IMR-90 (cell line): ENCODE measurements around the gene BIK. TPM values are rescaled to one million over a fixed set of nuclear protein-coding genes. Genes with fewer than 3 reads are reported as not detected.

Experiments used
- ATAC-seq: fragments of 200-7000 bp; cut with Tn5 transposase; 2 replicates; pipeline ENCODE4 v1.9.1; 2020; ENCODE audit warnings: low read depth, mild to moderate bottlenecking, moderate library complexity
- BruUV-seq: library from RNA; stranded (reverse); fragments of 400-500 nt; replicated peaks from 2 replicates; lab custom pipeline; 2021; lab: Mats Ljungman, UMichigan
- CTCF ChIA-PET: fragments of 300-600 bp; formaldehyde crosslinking; extraction: SDS; loops from one replicate; lab custom pipeline; 2021; ENCODE audit warnings: antibody characterized with exemption; lab: Yijun Ruan, JAX
- POLR2A ChIA-PET: fragments of 300-600 bp; sonication (Branson Sonifier 250); formaldehyde crosslinking; loops from one replicate; lab custom pipeline; 2022; ENCODE audit warnings: antibody characterized with exemption; ENCODE audit not compliant: unreplicated experiment; lab: Charles Lee
- DNase-seq: peaks from one replicate; pipeline ENCODE4 v3.0.0; 2013
- H2AFZ ChIP-seq: replicated peaks from 2 replicates; pipeline ENCODE3; 2013; ENCODE audit warnings: low read length, mild to moderate bottlenecking; ENCODE audit not compliant: poor library complexity
- H2AK5ac ChIP-seq: 2 replicates; pipeline ENCODE4 v1.6.1; 2013; ENCODE audit warnings: low read depth, low read length, inconsistent platforms
- H2AK9ac ChIP-seq: replicated peaks from 2 replicates; pipeline ENCODE3; 2013; ENCODE audit warnings: mild to moderate bottlenecking, low read depth, low read length, moderate library complexity; ENCODE audit not compliant: poor library complexity
- H2BK120ac ChIP-seq: 2 replicates; pipeline ENCODE4 v1.6.1; 2013; ENCODE audit warnings: low read depth, low read length, inconsistent platforms
- H2BK15ac ChIP-seq: 3 replicates; pipeline ENCODE4 v1.6.1; 2013; ENCODE audit warnings: low read depth, low read length, inconsistent platforms
- H2BK20ac ChIP-seq: 2 replicates; pipeline ENCODE4 v1.6.1; 2013; ENCODE audit warnings: low read depth, mild to moderate bottlenecking, inconsistent platforms, low read length, moderate library complexity
- H2BK5ac ChIP-seq: 2 replicates; pipeline ENCODE4 v1.6.1; 2013; ENCODE audit warnings: mild to moderate bottlenecking, low read depth, low read length, inconsistent platforms; ENCODE audit not compliant: poor library complexity, severe bottlenecking
- H3K14ac ChIP-seq: replicated peaks from 2 replicates; pipeline ENCODE4 v1.6.1; 2013; ENCODE audit warnings: low read depth, low read length, inconsistent platforms
- H3K18ac ChIP-seq: 2 replicates; pipeline ENCODE4 v1.6.1; 2013; ENCODE audit warnings: low read depth, low read length, control low read depth
- H3K23ac ChIP-seq: 2 replicates; pipeline ENCODE4 v1.6.1; 2013; ENCODE audit warnings: low read depth, low read length, inconsistent platforms
- H3K27ac ChIP-seq: 2 replicates; pipeline ENCODE4 v1.5.1; 2013; ENCODE audit warnings: mild to moderate bottlenecking, control low read depth, low read length; ENCODE audit not compliant: insufficient read depth
- H3K27me3 ChIP-seq: 2 replicates; pipeline ENCODE4 v1.6.1; 2013; ENCODE audit warnings: low read length; ENCODE audit not compliant: control insufficient read depth, insufficient read depth
- H3K36me3 ChIP-seq: 2 replicates; pipeline ENCODE4 v1.6.1; 2013; ENCODE audit warnings: low read length, mixed read lengths; ENCODE audit not compliant: control insufficient read depth, insufficient read depth
- H3K4ac ChIP-seq: 2 replicates; pipeline ENCODE4 v1.6.1; 2013; ENCODE audit warnings: low read depth, low read length, inconsistent platforms
- H3K4me1 ChIP-seq: 2 replicates; pipeline ENCODE4 v1.6.1; 2013; ENCODE audit warnings: low read length, mixed read lengths; ENCODE audit not compliant: control insufficient read depth, insufficient read depth
- H3K4me2 ChIP-seq: 2 replicates; pipeline ENCODE4 v1.6.1; 2013; ENCODE audit warnings: low read depth, mild to moderate bottlenecking, control low read depth, low read length, moderate library complexity
- H3K4me3 ChIP-seq: 2 replicates; pipeline ENCODE4 v1.5.1; 2013; ENCODE audit warnings: low read depth, mild to moderate bottlenecking, control low read depth, low read length, moderate library complexity; ENCODE audit not compliant: insufficient read depth
- H3K56ac ChIP-seq: 2 replicates; pipeline ENCODE4 v1.6.1; 2013; ENCODE audit warnings: low read length, inconsistent platforms; ENCODE audit not compliant: insufficient read depth; ENCODE audit errors: extremely low read depth
- H3K79me1 ChIP-seq, 2 experiments: 2 replicates each; pipeline ENCODE4 v1.6.1; 2013; ENCODE audit warnings: low read length in 2 of 2, inconsistent platforms in 1 of 2, low read depth in 1 of 2
- H3K9ac ChIP-seq: 2 replicates; pipeline ENCODE4 v1.6.1; 2013; ENCODE audit warnings: low read depth, low read length, control low read depth
- H3K9me1 ChIP-seq: 2 replicates; pipeline ENCODE4 v1.6.1; 2013; ENCODE audit warnings: low read length, inconsistent platforms; ENCODE audit not compliant: insufficient read depth
- H3K9me3 ChIP-seq: 2 replicates; pipeline ENCODE4 v1.6.1; 2013; ENCODE audit warnings: low read length; ENCODE audit not compliant: control insufficient read depth, insufficient read depth
- H4K20me1 ChIP-seq: 2 replicates; pipeline ENCODE4 v1.6.1; 2013; ENCODE audit warnings: low read length, inconsistent platforms; ENCODE audit not compliant: insufficient read depth
- H4K5ac ChIP-seq: 2 replicates; pipeline ENCODE4 v1.6.1; 2013; ENCODE audit warnings: mild to moderate bottlenecking, low read depth, low read length, control low read depth
- H4K8ac ChIP-seq, 2 experiments: 2 replicates each; pipeline ENCODE4 v1.6.1; 2013; ENCODE audit warnings: low read depth in 2 of 2, low read length in 2 of 2, control low read depth in 1 of 2, inconsistent platforms in 1 of 2
- H4K91ac ChIP-seq: 2 replicates; pipeline ENCODE4 v1.6.1; 2013; ENCODE audit warnings: low read depth, low read length, inconsistent platforms; ENCODE audit not compliant: insufficient read depth
- MAFK ChIP-seq: IDR thresholded peaks from 2 replicates; pipeline ENCODE4 v1.6.1; 2012; ENCODE audit warnings: low read depth, low read length, improper control_type of control experiment
- MAZ ChIP-seq: IDR thresholded peaks from 2 replicates; pipeline ENCODE4 v1.6.1; 2012; ENCODE audit warnings: low read depth, mild to moderate bottlenecking, low read length, improper control_type of control experiment, moderate library complexity, borderline replicate concordance
- WGBS, 2 experiments: methylation state at CpG; one replicate each; pipeline versions ENCODE4 v1.1.5 to v1.1.7; 2013; ENCODE audit warnings: missing lambda C conversion rate in 2 of 2; ENCODE audit not compliant: insufficient read length in 1 of 2; ENCODE audit errors: extremely low coverage in 2 of 2; 5-methylcytosine and 5-hydroxymethylcytosine counted together
- dilution Hi-C: fragments of 300-500 bp; cut with HindIII; formaldehyde crosslinking; loops from one replicate; pipeline ENCODE4 v1.14.3; 2018; ENCODE audit warnings: low sequenced_read_pairs; ENCODE audit not compliant: unreplicated experiment
- in situ Hi-C: fragments of 300-500 bp; cut with MboI; formaldehyde crosslinking; loops from 3 replicates; pipeline ENCODE4 v1.14.3; 2019; ENCODE audit warnings: low sequenced_read_pairs, inconsistent platforms, mixed read lengths
- intact Hi-C: fragments of 100-400 bp; cut with micrococcal nuclease; formaldehyde crosslinking; loops from 2 replicates; pipeline ENCODE4 v1.10.0; 2022
- polyA plus RNA-seq, 3 experiments: library from polyadenylated mRNA; depleted of rRNA; stranded (reverse); fragments of >200 nt; gene quantifications; 2 replicates each; pipeline ENCODE4 v1.2.3, GENCODE V29; 2012; ENCODE audit warnings: low replicate concordance in 1 of 3
- total RNA-seq: library from RNA; depleted of rRNA; stranded (reverse); fragments of >200 nt; gene quantifications from 2 replicates; pipeline ENCODE4 v1.2.3, GENCODE V29; 2012

BIK gene
- total and polyA plus RNA-seq, 2 of the 4 experiments (the other 2 are of a cell fraction): 0.18 TPM; not detected in 1

DNA sequence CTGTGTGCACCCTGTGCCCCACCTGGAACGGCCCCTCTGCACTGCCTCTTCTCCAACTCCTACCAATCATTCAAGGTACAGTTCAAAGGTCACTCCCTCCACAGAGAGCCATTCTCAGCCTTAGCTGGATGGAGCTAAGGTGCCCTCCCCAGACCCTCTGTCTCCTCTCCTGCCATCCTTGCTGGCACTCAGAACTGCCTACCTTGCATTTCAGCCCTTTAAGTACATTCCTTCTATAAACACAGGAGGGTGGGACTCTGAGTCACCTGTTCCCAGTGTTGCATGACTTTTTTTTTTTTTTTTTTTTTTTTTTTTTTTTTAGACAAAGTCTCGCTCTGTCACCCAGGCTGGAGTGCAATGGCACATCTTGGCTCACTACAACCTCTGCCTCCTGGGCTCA, 29.9 kb upstream of the BIK start:
- no peak overlapping the region for H2AFZ ChIP-seq
- no peak for ATAC-seq
- H2AK9ac ChIP-seq: no peak overlapping the region
- no peak overlapping the region for H3K27ac ChIP-seq
- H3K27me3 ChIP-seq: no peaks in the 10 kb centered on the region
- no peak overlapping the region for H2BK15ac ChIP-seq
- H2AK5ac ChIP-seq: no peak overlapping the region
- no peak overlapping the region for H3K4me2 ChIP-seq
- H4K91ac ChIP-seq: no peak overlapping the region
- CTCF ChIA-PET: no interaction called here
- no peak overlapping the region for H4K8ac ChIP-seq
- intact Hi-C loops: no loop called here
- H3K4me3 ChIP-seq: no peak overlapping the region
- no TSS peak for BruUV-seq
- dilution Hi-C loops: no loop called here
- no peak overlapping the region for H4K5ac ChIP-seq
- H4K20me1 ChIP-seq: peaks cover 3% of the 10 kb centered on the region; the same call in 1 of the 2 replicates
- no peak overlapping the region for H2BK120ac ChIP-seq
- 60% methylated on average over 1 of the region's 2 CpGs; no CpG with 5 or more reads in 1 of the 2 experiments for WGBS, 2 experiments
- no peak overlapping the region for H3K4ac ChIP-seq
- H3K4me1 ChIP-seq: no peaks in the 10 kb centered on the region
- no peak overlapping the region for H3K9ac ChIP-seq
- H3K79me1 ChIP-seq: no peaks in the 10 kb centered on the region
- H3K18ac ChIP-seq: no peak overlapping the region
- no peak overlapping the region for H3K14ac ChIP-seq
- no peak overlapping the region for H2BK5ac ChIP-seq
- peaks cover 3% of the 10 kb centered on the region; the same call in 1 of the 2 replicates for H3K9me1 ChIP-seq
- TF ChIP-seq MAZ (no peak), MAFK (peak; percentile 64)
- H2BK20ac ChIP-seq: no peak overlapping the region
- no peaks in the 10 kb centered on the region for H3K36me3 ChIP-seq
- no peak for DNase-seq
- no peaks in the 10 kb centered on the region for H3K9me3 ChIP-seq
- H3K56ac ChIP-seq: no peak overlapping the region
- POLR2A ChIA-PET: no interaction called here
- in situ Hi-C loops: no loop called here
- no peak overlapping the region for H3K23ac ChIP-seq
